Activated CD4-positive, alpha-beta T cell treated with anti-CD3 and anti-CD28 coated beads, Interleukin-2, amount 50 U/mL, for 16 hours (primary cell): ENCODE data around the gene MBD5.
A peak's percentile ranks its signal among the peaks of the same experiment; 100 is the strongest.

Experiments
- DNase-seq: peaks from one replicate; pipeline ENCODE4 v3.0.0-alpha.2; 2020

Gene MBD5

DNA sequence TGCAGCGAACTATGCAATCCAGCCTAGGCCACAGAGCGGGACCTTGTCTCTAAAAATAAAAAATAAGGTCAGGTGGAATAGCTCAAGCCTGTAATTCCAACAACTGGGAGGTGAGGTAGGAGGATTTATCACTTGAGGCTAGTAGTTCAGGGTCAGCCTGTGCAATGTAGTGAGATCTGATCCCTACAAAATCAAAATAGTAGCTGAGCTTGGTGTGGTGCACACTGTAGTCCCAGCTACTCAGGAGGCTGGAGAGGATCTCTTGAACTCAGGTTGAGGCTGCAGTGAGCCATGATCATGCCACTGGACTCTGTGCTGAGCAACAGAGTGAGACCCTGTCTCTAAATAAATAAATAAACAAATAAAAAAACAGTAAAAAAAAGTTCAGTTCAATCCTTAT, 5.7 kb downstream of the MBD5 start:
- DNase-seq = no peak

DNA sequence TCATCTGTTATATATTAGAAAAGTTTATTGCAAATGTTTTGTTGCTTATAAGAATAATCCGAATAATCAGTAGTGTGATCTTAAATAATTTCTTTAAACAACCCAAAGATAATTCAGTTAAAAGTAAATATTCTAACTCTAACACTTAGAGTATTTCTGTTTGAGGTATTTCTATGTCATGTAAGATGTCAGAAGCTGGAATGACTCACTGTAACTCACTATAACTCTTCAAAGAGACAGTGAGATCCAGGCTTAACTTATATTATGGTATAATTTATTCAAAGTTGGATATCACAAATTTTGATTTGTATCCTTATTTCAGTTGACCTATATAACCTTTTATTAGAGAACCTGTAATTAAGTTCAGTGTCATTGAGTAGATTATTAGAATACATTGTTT, 6.9 kb downstream of the MBD5 start:
- DNase-seq = no peak

DNA sequence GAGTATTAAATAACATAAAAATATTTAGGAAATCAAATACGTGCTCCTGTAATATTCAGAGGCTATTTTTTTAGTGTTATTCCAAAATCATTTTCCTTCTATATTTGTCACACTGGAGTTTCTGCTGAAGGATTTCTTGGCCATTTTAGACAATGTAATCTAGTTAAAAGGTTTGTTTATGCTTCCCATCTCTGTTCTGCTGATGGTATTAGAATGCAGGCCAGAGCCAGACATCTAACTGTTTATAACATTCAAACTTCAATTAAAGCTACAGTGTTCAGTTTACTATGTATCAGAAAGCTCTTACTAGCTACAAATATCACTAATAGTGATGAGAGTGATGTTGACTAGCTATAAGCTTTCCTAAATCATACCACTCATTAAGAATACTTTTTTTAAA, 7.9 kb downstream of the MBD5 start:
- DNase-seq = no peak

DNA sequence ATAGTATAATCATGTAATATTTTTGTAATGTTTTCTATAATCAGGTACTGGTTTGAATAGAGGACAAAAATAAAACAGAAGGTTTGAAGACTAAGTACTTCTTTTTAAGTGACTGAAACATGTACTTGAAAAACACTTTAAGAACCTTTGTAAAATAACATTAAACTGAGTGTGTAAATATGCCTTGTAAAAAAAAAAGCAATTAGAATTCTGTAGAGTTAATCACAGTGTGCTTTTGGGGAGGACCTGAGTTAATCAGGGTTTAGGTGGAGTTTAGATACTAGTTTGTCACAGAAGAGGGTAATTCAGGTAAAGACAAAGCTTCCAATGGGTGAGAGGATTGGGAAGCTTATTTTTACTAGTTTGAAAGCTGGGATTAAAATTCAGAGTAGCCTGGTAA, 10.3 kb downstream of the MBD5 start:
- no peak for DNase-seq

DNA sequence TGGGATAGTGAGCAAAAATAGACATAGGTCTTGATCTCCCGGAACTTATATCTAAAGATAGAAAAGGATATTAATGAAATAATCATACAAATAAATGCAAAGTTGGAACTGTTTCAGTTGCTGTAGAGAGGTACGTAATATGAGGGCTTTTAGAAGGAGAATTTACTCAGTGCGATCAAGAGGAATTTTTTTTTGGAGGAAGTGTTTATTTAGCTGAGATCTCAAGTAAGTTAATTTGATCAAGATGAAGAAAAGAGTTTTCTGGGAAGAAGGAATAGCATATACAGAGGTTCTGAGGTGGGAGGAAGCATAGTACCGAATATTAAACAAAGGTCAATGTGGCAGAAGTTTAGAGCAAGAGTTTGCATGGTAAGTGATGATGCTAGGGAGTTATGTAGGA, 11.3 kb downstream of the MBD5 start:
- no peak for DNase-seq

DNA sequence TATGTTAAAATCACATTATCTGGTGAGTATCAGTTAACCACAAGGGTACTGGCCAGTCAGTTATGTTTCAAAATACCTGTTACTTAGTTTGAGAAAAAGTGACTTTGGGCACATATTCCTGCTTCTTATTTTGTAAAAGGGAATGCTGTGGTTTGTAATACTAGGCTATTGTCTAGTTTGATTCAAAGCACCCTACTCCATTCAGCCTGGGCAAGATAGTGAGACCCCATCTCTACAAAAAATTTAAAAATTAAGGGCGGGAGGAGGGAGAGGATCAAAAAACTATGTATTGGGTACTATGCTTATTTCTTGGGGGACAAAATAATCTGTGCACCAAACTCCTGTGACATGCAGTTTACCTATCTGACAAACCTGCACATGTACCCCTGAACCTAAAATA, 18.9 kb downstream of the MBD5 start:
- no peak for DNase-seq

DNA sequence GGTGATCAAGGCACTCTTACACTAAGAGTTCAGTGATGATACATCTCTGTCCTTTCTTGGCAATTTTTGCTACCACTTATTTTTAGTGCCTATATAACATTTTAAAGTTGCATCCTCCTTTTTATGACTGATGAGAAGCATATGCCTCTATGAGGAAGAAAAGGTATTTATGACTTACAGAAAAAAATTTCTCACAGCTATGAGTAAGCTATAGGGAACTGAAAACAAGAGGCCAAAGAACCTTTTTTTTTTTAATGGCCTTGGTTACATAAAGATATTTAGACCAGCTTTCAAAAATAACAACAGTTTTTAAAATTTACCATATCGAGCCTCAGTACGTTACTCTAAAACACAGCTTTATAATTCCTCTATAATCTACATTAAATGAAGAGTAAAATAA, 21.3 kb downstream of the MBD5 start:
- DNase-seq = no peak

DNA sequence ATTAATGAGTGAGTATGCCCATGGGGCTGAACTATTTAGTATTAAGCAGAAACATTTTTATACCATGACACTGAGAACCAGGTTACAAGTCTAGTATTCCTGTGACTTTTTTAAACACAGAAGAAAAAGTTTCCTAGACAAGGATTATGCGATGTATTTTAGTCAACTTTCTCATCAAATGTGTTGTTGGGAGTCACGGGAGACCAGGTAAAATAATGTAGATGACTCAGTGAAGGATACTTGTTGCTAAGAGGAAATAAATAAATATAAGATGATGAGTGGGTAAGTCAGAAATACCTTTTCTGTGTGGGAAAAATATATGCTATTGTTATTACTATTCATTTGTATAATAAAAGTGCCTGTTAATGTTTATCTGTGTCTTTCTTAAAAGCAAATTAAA, 23.4 kb downstream of the MBD5 start:
- no peak for DNase-seq

DNA sequence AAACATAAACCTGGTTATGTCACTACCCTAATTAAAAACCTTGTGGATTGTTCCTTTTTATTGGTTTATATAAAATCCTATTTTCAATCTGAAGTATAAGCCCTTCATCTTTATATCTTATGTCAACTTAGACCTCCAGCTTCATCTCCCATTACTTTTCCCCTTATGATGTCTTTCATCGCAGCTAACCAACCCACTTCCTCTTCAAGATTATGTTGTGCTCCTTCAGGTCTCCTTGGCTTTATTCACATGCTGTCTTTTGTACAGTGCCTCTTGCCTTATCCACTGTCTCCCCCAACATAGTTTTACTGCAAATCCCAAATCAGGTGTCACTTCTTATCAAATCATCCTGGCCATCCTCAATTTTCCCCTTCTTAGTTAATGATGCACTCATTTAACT, 25.9 kb downstream of the MBD5 start:
- no peak for DNase-seq

DNA sequence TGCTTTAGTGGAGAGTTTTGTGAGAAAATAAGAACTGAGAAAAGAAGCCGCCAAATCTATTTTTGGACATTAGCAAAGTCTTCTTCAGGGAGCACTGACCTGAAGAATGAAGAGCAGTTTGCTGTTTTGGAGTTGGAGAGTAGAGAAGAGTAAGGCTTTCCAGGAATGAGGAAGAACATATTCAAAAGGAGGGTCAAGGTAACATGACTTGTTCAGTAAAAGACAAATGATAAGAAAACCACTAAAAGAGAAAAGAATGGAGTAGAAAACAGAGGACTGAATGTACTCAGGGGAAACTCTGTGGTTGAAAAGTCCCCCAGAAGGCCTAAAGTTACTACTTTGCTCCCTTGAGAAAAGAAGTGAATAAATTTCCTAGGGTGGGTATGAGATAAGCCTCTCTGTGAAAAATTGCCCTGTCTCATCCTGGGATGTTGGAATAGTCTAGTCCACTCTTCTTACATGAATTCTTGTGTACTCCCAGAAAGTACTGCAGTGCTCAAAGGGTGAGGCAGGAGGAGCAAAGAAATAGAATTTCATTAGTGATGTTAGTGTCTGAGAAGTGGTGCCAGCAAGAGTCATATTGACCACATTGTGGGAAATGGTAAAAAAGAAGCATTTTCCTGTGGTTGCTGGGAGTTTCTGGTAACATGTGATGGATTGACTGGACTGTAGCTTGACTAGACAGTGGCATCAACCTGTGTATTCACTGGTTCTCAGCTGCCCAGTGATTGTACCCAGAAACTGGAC, 27.8 kb downstream of the MBD5 start:
- DNase-seq = peak; percentile 12

DNA sequence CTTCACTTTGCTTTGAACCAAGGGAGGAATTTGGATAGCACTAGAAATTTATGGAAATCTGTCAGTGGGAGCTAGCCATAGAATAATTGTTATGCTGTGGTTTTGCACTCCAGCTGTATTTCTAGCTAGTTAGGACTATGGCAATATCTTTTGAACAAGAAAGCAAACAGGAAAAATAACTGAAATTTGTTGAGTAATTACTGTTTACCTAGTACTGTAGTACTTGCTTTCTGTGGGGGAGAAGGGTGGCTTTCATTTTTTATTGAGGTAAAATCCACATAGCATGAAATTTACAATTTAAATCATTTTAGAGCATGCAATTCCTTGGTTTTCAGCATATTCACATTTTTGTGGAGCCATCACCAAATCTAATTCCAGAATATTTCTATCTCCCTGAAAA, 28.4 kb downstream of the MBD5 start:
- DNase-seq = no peak

DNA sequence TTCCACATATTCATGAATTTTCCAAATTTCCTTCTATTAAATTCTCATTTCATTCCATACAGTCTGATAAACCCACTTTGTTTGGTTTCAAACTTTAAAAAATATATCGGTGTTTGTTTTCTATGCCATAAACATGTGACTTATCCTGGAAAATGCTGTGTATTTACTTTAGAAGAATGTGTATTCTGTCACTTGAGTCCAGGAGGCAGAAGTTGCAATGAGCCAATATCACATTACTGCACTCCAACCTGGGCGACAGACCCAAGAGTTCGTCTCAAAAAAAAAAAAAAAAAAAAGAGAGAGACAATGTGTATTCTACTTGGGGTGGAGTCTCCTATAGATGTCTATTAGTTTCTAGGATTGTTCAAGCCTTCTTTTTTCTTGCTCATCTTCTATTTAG, 31.8 kb downstream of the MBD5 start:
- no peak for DNase-seq

DNA sequence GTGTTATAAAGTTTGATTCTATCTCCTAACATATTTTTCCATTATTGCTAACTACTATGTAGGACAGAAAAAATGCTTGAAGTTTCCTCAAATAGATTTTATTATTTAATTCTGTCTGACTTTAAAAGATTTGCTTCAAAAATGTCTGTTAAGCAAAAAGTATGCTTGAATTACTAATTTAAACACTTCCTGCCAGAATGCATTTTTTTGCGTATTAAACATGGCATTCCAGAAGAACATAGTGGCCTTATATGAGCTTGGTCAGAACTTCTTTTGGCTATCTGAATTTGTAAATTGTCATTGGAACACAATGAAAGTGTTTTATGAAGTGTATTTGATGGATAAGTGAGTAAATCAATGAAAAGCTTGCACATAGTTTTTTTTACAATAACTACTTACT, 37.8 kb downstream of the MBD5 start:
- no peak for DNase-seq

DNA sequence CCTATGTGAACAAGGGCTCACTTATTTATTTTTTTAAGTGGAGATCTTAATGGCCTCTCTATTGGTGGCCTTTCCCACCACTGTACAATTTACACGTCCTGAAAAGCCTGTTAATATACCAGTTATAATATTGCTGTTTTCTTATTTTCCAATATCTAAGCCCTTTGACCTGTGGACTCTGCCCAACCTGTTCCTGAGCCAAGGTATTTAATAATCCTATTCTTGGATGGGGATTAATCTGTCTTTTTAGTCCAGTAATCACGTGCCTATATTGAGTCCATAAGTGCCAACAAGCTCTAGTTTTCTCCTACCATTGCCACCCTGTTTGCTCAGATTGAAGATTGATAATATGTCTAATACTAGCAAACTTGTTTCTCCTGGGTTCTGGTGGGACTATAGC, 42.7 kb downstream of the MBD5 start:
- DNase-seq = no peak

DNA sequence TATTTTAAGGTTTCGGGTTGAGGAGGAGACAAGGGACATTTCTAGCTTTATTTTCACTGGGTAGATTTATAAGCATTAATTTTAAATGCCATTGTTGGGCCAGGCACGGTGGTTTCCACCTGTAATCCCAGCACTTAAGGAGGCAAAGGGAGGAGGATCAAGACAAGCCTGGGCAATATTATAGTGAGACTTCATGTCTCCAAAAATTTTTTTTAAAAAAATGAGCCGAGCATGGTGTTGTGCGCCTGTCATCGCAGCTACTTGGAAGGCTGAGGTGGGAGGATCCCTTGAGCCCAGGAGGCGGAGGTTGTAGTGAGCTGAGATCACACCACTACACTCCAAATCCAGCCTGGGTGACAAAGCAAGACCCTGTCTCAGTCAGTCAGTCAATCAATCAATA, 45.0 kb downstream of the MBD5 start:
- no peak for DNase-seq

DNA sequence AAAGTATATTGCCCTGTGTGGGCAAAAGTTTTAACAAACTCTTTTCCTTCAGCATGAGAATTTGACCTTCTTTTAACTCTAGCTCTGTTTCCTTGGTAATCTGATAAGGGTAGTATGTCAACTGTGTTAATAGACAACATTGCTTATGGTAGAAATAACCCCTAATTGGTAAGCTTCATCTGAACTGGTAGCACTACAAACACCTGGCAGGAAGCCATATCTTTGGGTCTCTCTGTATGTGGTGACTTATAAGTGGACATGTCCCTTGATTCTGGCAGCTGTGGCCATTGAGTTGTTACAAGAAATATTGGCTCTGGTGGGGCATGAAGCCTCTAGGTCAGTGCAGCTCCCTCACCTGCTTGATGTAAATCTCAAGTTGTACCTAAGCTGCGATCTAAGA, 46.9 kb downstream of the MBD5 start:
- DNase-seq = no peak

DNA sequence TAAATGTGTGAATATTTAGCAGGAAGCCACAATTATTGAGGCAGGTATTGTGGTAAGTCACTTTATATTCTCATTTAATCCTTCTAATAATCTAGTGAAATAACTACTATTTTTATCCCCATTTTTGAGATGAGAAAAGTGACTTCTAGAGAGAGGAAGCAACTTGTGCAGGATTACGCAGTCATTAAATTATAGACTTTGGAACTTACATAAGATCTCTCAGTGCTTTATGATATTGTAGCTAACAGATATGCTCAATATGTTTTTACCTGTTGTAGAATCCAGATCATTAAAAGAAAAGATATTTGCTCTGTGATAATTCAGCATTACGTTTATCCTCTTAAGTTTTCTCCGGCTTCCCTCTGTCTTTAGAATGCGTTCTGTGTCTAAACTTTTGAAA, 50.5 kb downstream of the MBD5 start:
- no peak for DNase-seq

DNA sequence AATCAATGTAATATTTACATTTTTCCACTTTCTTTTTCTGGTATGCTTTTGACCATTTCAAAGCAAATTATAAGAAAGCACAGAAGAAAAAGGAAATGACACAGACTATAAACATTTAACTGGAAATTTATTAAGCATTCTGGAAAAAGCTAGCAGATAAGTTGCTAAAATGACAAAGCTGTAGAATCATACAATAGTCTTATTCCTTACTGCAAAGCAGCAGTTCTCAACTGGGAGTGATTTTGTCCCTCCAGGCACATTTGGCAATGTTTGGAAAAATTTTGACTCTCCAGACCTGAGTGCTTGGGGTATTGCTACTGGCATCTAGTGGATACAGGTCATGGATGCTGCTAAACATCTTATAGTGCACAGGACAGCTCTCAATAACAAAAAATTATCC, 75.1 kb downstream of the MBD5 start:
- DNase-seq = no peak

DNA sequence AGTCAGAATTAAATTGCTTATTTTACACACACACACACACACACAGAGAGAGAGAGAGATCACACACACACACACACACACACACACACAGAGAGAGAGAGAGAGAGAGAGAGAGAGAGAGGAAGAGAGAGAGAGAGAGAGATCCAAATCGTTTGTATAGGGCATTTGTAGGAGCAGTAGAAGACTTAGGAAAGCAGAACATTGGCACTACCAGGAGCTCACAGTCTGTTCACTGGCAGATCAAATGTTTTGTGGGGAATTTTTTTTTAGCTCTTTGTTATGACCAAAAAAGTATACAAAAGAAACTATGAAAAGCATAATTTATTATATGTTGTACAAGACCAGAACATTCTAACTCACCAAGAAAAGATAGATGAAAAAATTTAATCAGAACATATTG, 81.8 kb downstream of the MBD5 start:
- DNase-seq = no peak

DNA sequence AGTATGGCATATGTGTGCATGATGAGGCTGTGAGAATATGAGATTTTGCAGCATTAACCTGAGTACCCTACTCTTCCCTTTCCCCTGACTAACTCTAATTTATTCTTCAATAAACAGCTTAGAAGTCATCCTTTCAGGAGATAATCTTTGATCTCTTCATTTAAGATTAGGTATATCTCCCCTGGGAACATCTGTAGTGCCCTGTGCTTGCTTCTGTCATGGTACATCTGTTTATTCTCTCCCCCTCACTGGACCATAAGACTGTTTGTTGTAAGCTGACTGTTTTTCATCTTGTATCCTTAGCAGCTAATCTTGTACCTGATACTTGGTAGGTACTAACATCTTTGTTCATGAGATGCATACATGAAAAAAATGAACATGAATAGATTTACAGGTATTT, 83.1 kb downstream of the MBD5 start:
- no peak for DNase-seq

DNA sequence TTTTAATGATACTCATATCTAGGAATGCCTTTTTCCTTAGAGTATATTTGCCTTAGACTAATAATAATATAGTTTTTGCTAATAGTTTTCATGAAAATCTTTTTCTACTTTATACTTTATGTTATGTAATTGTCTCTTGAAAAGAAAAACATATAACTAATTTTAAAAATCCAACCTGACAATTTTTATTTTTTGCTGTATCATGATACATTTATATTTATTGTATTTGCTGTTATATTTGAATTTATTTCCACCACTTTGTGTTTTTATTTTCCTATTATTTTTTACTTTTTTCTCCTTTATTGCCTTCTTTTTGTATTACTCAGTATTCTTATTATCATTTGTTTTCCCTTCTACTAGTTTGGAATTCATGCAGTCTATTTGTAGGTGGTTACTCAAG, 85.4 kb downstream of the MBD5 start:
- DNase-seq = no peak

DNA sequence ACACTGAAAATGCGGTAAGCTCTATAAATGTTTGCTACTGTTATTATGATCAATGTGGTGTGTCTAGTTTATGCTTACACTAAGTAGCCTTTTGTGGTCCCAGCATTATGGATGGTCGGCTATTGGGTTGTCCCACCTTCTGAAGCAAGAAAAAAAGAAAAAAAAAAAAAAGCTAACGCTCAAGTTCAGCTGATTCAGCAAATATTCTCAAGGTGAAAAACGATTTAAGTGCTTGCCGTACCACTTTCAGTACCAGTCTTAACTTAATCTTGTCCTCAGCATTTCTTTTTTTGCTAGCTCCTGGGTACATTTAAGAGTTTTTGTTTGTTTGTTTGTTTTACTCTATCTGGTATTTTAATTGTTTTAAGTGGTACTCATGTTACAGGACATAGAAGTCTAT, 87.5 kb downstream of the MBD5 start:
- no peak for DNase-seq

DNA sequence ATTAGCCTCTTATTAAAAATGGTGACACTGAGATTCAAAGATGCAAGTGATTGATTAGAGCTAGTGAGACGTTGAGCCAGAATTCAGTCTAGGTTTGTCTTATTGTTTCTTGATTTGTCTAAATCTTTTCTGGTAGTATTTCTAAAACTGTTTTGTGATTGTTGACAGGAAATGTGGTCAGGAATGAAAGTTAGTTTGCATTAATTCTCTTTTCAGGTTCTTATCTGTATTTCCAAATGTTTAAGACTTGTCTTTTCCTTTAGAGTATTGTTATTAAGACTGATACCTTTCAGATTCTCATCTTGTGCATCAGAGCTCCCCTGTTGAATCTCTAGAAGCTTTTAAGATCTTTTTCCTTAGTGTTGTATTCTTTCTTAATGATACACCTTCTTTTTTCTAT, 89.3 kb downstream of the MBD5 start:
- no peak for DNase-seq

DNA sequence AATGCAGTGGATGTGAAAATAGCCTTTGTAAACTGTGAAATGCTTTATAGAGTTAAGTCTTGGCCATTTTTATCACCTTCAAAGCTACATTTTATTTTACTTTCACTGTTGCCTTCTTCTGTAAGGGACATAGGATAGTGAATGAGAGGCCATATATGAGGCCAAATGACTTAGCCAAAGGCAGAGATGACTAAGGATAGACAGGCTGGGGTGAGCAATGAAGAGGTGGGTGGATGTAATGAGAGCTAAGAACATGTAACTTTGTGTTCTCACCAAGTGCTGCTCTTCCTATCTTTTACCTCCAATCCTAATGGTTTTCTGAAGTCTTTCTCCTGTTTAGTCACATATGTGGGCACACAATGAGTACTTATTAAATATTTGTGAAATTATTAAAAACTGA, 101.9 kb downstream of the MBD5 start:
- DNase-seq = no peak

DNA sequence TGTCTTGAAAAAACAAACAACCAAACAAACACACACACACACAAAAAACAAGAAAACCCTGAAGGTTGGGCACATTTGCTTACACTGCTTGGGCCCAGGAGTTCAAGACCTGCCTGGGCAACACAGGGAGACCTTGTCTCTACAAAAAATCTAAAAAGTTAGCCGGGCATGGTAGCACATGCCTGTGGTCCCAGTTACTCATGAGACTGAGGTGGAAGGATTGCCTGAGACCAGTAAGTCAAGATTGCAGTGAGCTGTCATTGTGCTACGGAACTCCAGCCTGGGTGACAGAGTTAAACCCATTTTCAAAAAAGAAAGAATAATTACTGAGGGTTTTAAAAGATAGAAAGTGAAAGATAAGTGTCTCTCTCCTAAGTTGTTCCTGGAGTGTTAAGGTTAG, 103.4 kb downstream of the MBD5 start:
- DNase-seq = no peak

DNA sequence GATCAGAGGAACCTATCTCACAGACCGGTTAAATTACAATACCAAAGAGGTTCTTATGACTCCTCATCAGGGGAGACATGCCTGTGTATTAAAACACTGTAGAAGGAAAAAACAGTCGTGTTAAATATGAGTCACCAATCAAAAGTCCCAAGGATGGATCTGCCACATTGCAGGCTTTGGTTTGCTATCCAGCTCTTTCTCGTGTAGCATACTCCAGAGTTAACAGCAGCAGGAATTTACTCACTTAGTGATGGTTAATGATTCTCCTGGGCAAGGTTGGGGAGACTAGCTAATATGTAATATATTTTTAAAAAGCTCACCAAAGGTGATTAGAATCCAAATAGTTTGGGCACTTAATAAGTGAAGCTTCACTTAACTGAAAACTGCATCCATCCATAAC, 109.7 kb downstream of the MBD5 start:
- no peak for DNase-seq
